Coronary artery (tissue), 2 donors: Measurements from ENCODE around the gene PI4KA.

ENCODE experiments used
- DNase-seq: peaks from one replicate; pipeline ENCODE4 v3.0.0-alpha.2; 2017; ENCODE audit warnings: low spot score
- H3K27ac ChIP-seq, 2 donors: fragments of 200-600 bp; sonication (generic); one replicate each; pipeline ENCODE4 v1.5.1; 2016 to 2019
- H3K4me3 ChIP-seq: fragments of 200-600 bp; sonication (generic); 2 replicates; pipeline ENCODE4 v1.5.1; 2016; ENCODE audit warnings: mild to moderate bottlenecking, moderate library complexity
- CTCF ChIP-seq: fragments of 200-600 bp; sonication (generic); IDR thresholded peaks from one replicate; pipeline ENCODE4 v1.5.1; 2019; ENCODE audit warnings: antibody characterized with exemption

Gene PI4KA

GRCh38 chr22:20787746-20788626, 70.6 kb downstream of the PI4KA start:
- Histone ChIP-seq H3K27ac (no peak overlapping the region), H3K4me3 (no peak overlapping the region)
- no peak for DNase-seq
- TF ChIP-seq CTCF, result no peak

- H3K27ac ChIP-seq, result no peak overlapping the region
- no peak for DNase-seq
- H3K4me3 ChIP-seq, result no peak overlapping the region
- no peak for TF ChIP-seq CTCF
Measured at GRCh38 chr22:20787223-20787622, 71.4 kb downstream of the PI4KA start.

- no peak for DNase-seq
- Histone ChIP-seq H3K27ac (no peak overlapping the region), H3K4me3 (no peak overlapping the region)
- TF ChIP-seq CTCF, result no peak
Measured at GRCh38 chr22:20786536-20786979, 72.1 kb downstream of the PI4KA start.

GRCh38 chr22:20786048-20786447, 72.6 kb downstream of the PI4KA start:
- TF ChIP-seq CTCF, result no peak
- DNase-seq, result no peak
- Histone ChIP-seq H3K27ac (no peak overlapping the region), H3K4me3 (no peak overlapping the region)

GRCh38 chr22:20785415-20785814, 73.2 kb downstream of the PI4KA start:
- Histone ChIP-seq H3K27ac (no peak overlapping the region), H3K4me3 (no peak overlapping the region)
- TF ChIP-seq CTCF, result no peak
- DNase-seq, result no peak

- Histone ChIP-seq H3K4me3 (no peak overlapping the region), H3K27ac (no peak overlapping the region)
- no peak for DNase-seq
- no peak for TF ChIP-seq CTCF
Measured at GRCh38 chr22:20783844-20784723, 74.5 kb downstream of the PI4KA start.
